Measurements from ENCODE around the gene PRKRA. TPM values are rescaled to one million over a fixed set of nuclear protein-coding genes. Genes with fewer than 3 reads are reported as not detected.

The PRKRA gene
- total and polyA plus RNA-seq, 2 donors (not counting 3 experiments of a cell fraction or from before 2014, with no cell fraction given), result 31.0 to 46.6 TPM

GRCh38 chr2:178457390-178457886 is 6.5 kb upstream of the PRKRA start:
- Histone ChIP-seq H3K79me2 (ENCODE audit: control insufficient read depth, insufficient read depth, low read length) (no peaks in the 10 kb centered on the region), H3K27ac (ENCODE audit: insufficient read depth, low read depth, low read length) (no peak overlapping the region), H3K4me3 (replicated peaks in 1 of 3; ENCODE audit: insufficient read depth in 1 of 3, low read depth in 1 of 3, low read length in 3 of 3) (no peak overlapping the region), H2AFZ (ENCODE audit: low read depth, low read length) (no peak overlapping the region), H3K4me2 (ENCODE audit: insufficient read depth, low read length) (no peak overlapping the region), H3K9me3 (replicated peaks; ENCODE audit: control insufficient read depth, insufficient read depth, low read length) (no peaks in the 10 kb centered on the region), H3K27me3 (ENCODE audit: control insufficient read depth in 2 of 2, insufficient read depth in 2 of 2, low read length in 2 of 2) (no peaks in the 10 kb centered on the region), H4K20me1 (replicated peaks; ENCODE audit: control insufficient read depth, extremely low read depth, insufficient read depth, low read length) (no peaks in the 10 kb centered on the region), H3K36me3 (ENCODE audit: control insufficient read depth in 2 of 2, extremely low read depth in 1 of 2, insufficient read depth in 2 of 2, low read length in 2 of 2) (no peaks in the 10 kb centered on the region), H3K4me1 (ENCODE audit: control insufficient read depth, extremely low read depth, insufficient read depth, low read length) (no peaks in the 10 kb centered on the region), H3K9ac (replicated peaks; ENCODE audit: extremely low read depth, insufficient read depth, low read length) (no peak overlapping the region), H3K9me1 (replicated peaks; ENCODE audit: control insufficient read depth, extremely low read depth, insufficient read depth, low read length) (no peaks in the 10 kb centered on the region)
- TF ChIP-seq EZH2 (IDR thresholded peaks at IDR 0.05; ENCODE audit: borderline replicate concordance, low read depth, low read length, severe bottlenecking) (no peak), JUN (IDR thresholded peaks at IDR 0.05; ENCODE audit: borderline replicate concordance, insufficient read depth, insufficient read length, low read depth) (no peak), POLR2AphosphoS5 (IDR thresholded peaks at IDR 0.05; ENCODE audit: insufficient read depth, low read depth, low read length) (no peak), GATA2 (IDR thresholded peaks at IDR 0.05; ENCODE audit: insufficient read depth, insufficient read length, low read depth, low read length) (no peak)
- TF ChIP-seq, protein P1, sequence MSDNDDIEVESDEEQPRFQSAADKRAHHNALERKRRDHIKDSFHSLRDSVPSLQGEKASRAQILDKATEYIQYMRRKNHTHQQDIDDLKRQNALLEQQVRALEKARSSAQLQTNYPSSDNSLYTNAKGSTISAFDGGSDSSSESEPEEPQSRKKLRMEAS (IDR thresholded peaks at IDR 0.05; ENCODE audit: insufficient read depth, insufficient read length), result no peak
- no peak for DNase-seq (ENCODE audit: low read depth, low spot score)
- FAIRE-seq, result no peak
- BruUV-seq (replicated peaks), result no TSS peak
- dilution Hi-C loops (cut with MboI; ENCODE audit: extremely low pct_ligation_motif_present, low sequenced_read_pairs), result no loop called here
- intact Hi-C loops (cut with micrococcal nuclease), result no loop called here
- POLR2A ChIA-PET, result no interaction called here
- CTCF ChIA-PET, result interaction anchor here (0.6 kb wide), 1 partner anchor 1708 kb away, joined by 3 read pairs; no protein-coding TSS in a partner anchor

GRCh38 chr2:178455947-178456346 is 5.0 kb upstream of the PRKRA start:
- DNase-seq (ENCODE audit: low read depth, low spot score) (no peak), FAIRE-seq (no peak)
- dilution Hi-C loops (cut with MboI; ENCODE audit: extremely low pct_ligation_motif_present, low sequenced_read_pairs) (no loop called here), intact Hi-C loops (cut with micrococcal nuclease) (no loop called here)
- Histone ChIP-seq H3K27ac (ENCODE audit: insufficient read depth, low read depth, low read length) (no peak overlapping the region), H3K4me2 (ENCODE audit: insufficient read depth, low read length) (no peak overlapping the region), H3K9me3 (replicated peaks; ENCODE audit: control insufficient read depth, insufficient read depth, low read length) (no peaks in the 10 kb centered on the region), H3K4me1 (ENCODE audit: control insufficient read depth, extremely low read depth, insufficient read depth, low read length) (peaks cover 5% of the 10 kb centered on the region), H3K4me3 (replicated peaks in 1 of 3; ENCODE audit: insufficient read depth in 1 of 3, low read depth in 1 of 3, low read length in 3 of 3) (no peak overlapping the region), H2AFZ (ENCODE audit: low read depth, low read length) (no peak overlapping the region), H3K27me3 (ENCODE audit: control insufficient read depth in 2 of 2, insufficient read depth in 2 of 2, low read length in 2 of 2) (no peaks in the 10 kb centered on the region), H4K20me1 (replicated peaks; ENCODE audit: control insufficient read depth, extremely low read depth, insufficient read depth, low read length) (no peaks in the 10 kb centered on the region), H3K36me3 (ENCODE audit: control insufficient read depth in 2 of 2, extremely low read depth in 1 of 2, insufficient read depth in 2 of 2, low read length in 2 of 2) (no peaks in the 10 kb centered on the region), H3K9ac (replicated peaks; ENCODE audit: extremely low read depth, insufficient read depth, low read length) (no peak overlapping the region), H3K79me2 (ENCODE audit: control insufficient read depth, insufficient read depth, low read length) (no peaks in the 10 kb centered on the region), H3K9me1 (replicated peaks; ENCODE audit: control insufficient read depth, extremely low read depth, insufficient read depth, low read length) (no peaks in the 10 kb centered on the region)
- no TSS peak for BruUV-seq (replicated peaks)
- TF ChIP-seq CTCF (IDR thresholded peaks at IDR 0.05; ENCODE audit: extremely low read depth in 1 of 2, insufficient read depth in 1 of 2, low read depth in 1 of 2, low read length in 2 of 2) (no peak), FOS (IDR thresholded peaks at IDR 0.05; ENCODE audit: borderline replicate concordance, insufficient read depth, low read length) (no peak), POLR2A (IDR thresholded peaks at IDR 0.05; ENCODE audit: low read depth, low read length) (no peak), MYC (IDR thresholded peaks at IDR 0.05; ENCODE audit: low read depth, low read length) (no peak), EZH2 (IDR thresholded peaks at IDR 0.05; ENCODE audit: borderline replicate concordance, low read depth, low read length, severe bottlenecking) (no peak), POLR2AphosphoS5 (IDR thresholded peaks at IDR 0.05; ENCODE audit: insufficient read depth, low read depth, low read length) (no peak), JUN (IDR thresholded peaks at IDR 0.05; ENCODE audit: borderline replicate concordance, insufficient read depth, insufficient read length, low read depth) (no peak), GATA2 (IDR thresholded peaks at IDR 0.05; ENCODE audit: insufficient read depth, insufficient read length, low read depth, low read length) (no peak)
- TF ChIP-seq, protein P1 (IDR thresholded peaks at IDR 0.05; ENCODE audit: insufficient read depth, insufficient read length), result no peak
- CTCF ChIA-PET, result no interaction called here
- POLR2A ChIA-PET, result no interaction called here

Data from endothelial cell of umbilical vein (primary cell).